ENCODE data around the gene SUPT3H. TPM values are rescaled to one million over a fixed set of nuclear protein-coding genes. Genes with fewer than 3 reads are reported as not detected.

Gene SUPT3H
- total and polyA plus RNA-seq, 2 of the 13 experiments (the other 11 are each of a cell fraction or from before 2014, with no cell fraction given) = 11.9 to 36.1 TPM

GRCh38 chr6:44989391-44989790 is 388.3 kb downstream of the SUPT3H start (continued):
- TF ChIP-seq NBN (conservative IDR thresholded peaks at IDR 0.05) = no peak
- no peak for TF ChIP-seq ZKSCAN8 (CRISPR knock-in tag; IDR thresholded peaks at IDR 0.05; ENCODE audit: borderline replicate concordance)
- no peak for TF ChIP-seq ZNF362 (CRISPR knock-in tag; IDR thresholded peaks at IDR 0.05; ENCODE audit: borderline replicate concordance)
- TF ChIP-seq TOE1 (CRISPR knock-in tag; IDR thresholded peaks at IDR 0.05) = no peak
- no peak for TF ChIP-seq SNAPC2 (CRISPR knock-in tag; IDR thresholded peaks at IDR 0.05)
- TF ChIP-seq ZNF263 (CRISPR knock-in tag; IDR thresholded peaks at IDR 0.05) = no peak
- no peak for TF ChIP-seq REL (CRISPR knock-in tag; conservative IDR thresholded peaks at IDR 0.05)
- no peak for TF ChIP-seq SRSF9 (IDR thresholded peaks at IDR 0.05; ENCODE audit: borderline replicate concordance, insufficient read depth, low read depth, low read length, poor library complexity, severe bottlenecking)
- TF ChIP-seq THAP9 (CRISPR knock-in tag; IDR thresholded peaks at IDR 0.05; ENCODE audit: borderline replicate concordance) = no peak
- TF ChIP-seq SRSF4 (IDR thresholded peaks at IDR 0.05; ENCODE audit: low read depth, low read length, poor library complexity, severe bottlenecking) = no peak
- no peak for TF ChIP-seq ZNF780A (CRISPR knock-in tag; IDR thresholded peaks at IDR 0.05)

All from HepG2 (cell line).